HEK293T (cell line): Measurements from ENCODE around the gene ARPC1B.

Experiments used
- BHLHE40 ChIP-seq: fragments of 450-650 bp; IDR thresholded peaks from 2 replicates; pipeline ENCODE4 v1.6.1; 2016; ENCODE audit warnings: mild to moderate bottlenecking, moderate library complexity, borderline replicate concordance
- CTBP1 ChIP-seq: fragments of 450-650 bp; IDR thresholded peaks from 2 replicates; pipeline ENCODE4 v1.6.1; 2016; ENCODE audit warnings: borderline replicate concordance
- FOXA1 ChIP-seq: fragments of 450-650 bp; IDR thresholded peaks from 2 replicates; pipeline ENCODE4 v1.6.1; 2016; ENCODE audit warnings: mild to moderate bottlenecking
- FOXK2 ChIP-seq: fragments of 450-650 bp; IDR thresholded peaks from 2 replicates; pipeline ENCODE4 v1.6.1; 2016; ENCODE audit warnings: mild to moderate bottlenecking
- FOXM1 ChIP-seq: fragments of 450-650 bp; IDR thresholded peaks from 2 replicates; pipeline ENCODE4 v1.6.1; 2017; ENCODE audit warnings: mild to moderate bottlenecking, borderline replicate concordance
- HDGF ChIP-seq: fragments of 450-650 bp; IDR thresholded peaks from 2 replicates; pipeline ENCODE4 v1.6.1; 2017; ENCODE audit warnings: antibody characterized with exemption, borderline replicate concordance
- LEF1 ChIP-seq: fragments of 450-650 bp; IDR thresholded peaks from 2 replicates; pipeline ENCODE4 v1.6.1; 2017; ENCODE audit warnings: mild to moderate bottlenecking, borderline replicate concordance
- NFRKB ChIP-seq: fragments of 450-650 bp; IDR thresholded peaks from 2 replicates; pipeline ENCODE4 v1.6.1; 2016; ENCODE audit warnings: mild to moderate bottlenecking, moderate library complexity
- SUZ12 ChIP-seq: fragments of 450-650 bp; IDR thresholded peaks from 2 replicates; pipeline ENCODE4 v1.6.1; 2016; ENCODE audit warnings: mild to moderate bottlenecking
- TARDBP ChIP-seq: fragments of 450-650 bp; IDR thresholded peaks from 2 replicates; pipeline ENCODE4 v1.6.1; 2016
- ZNF384 ChIP-seq: fragments of 450-650 bp; IDR thresholded peaks from 2 replicates; pipeline ENCODE4 v1.6.1; 2016

DNA sequence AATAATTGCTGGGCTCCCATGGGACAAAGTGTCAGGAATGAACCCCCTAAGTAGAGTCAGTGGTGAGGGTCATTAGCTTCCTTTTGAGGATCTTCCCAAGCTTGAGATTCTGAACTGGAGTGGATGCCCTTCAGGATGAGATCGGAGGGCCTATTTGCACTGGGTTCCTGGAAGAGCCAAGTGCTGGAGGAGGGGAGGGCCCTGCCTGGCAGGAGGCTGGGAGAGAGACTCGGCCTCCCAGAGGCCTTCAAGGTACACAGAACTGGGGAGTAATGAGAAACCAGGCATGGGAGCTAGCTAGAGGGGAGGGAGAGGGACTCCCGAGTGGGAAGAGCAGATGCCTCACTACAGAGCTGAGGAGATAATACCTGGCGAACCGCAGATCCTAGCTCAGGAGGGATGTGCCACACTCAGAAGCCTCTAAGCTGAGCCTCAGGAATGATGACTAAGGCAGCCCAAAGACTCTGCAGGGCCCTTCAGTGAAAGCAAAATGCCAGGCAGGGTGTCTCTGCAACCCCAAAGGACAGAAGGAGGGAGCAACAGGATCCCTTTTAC is 24.4 kb downstream of the ARPC1B start:
- TF ChIP-seq SUZ12 (no peak), BHLHE40 (no peak), FOXA1 (no peak), LEF1 (no peak), HDGF (no peak), TARDBP (no peak), ZNF384 (no peak), NFRKB (no peak), CTBP1 (no peak), FOXK2 (no peak), FOXM1 (no peak)
